Measurements from ENCODE around the gene CDKN2B-AS1.

- no peak for TF ChIP-seq EZH2 (IDR thresholded peaks at IDR 0.05; ENCODE audit: insufficient read depth, poor library complexity, severe bottlenecking)
- no peak for TF ChIP-seq EZH2phosphoT487 (IDR thresholded peaks at IDR 0.05; ENCODE audit: insufficient read depth, low read depth)
Measured at GRCh38 chr9:22159586-22159985, 165.0 kb downstream of the CDKN2B-AS1 start.

All from GM23248 (cell line).